ENCODE results near the gene USP15.
"Not testable (repeated sequence)": the region's sequence is repeated elsewhere in the genome, so short reads cannot be mapped to it uniquely, and the experiment has no call there.

DNA sequence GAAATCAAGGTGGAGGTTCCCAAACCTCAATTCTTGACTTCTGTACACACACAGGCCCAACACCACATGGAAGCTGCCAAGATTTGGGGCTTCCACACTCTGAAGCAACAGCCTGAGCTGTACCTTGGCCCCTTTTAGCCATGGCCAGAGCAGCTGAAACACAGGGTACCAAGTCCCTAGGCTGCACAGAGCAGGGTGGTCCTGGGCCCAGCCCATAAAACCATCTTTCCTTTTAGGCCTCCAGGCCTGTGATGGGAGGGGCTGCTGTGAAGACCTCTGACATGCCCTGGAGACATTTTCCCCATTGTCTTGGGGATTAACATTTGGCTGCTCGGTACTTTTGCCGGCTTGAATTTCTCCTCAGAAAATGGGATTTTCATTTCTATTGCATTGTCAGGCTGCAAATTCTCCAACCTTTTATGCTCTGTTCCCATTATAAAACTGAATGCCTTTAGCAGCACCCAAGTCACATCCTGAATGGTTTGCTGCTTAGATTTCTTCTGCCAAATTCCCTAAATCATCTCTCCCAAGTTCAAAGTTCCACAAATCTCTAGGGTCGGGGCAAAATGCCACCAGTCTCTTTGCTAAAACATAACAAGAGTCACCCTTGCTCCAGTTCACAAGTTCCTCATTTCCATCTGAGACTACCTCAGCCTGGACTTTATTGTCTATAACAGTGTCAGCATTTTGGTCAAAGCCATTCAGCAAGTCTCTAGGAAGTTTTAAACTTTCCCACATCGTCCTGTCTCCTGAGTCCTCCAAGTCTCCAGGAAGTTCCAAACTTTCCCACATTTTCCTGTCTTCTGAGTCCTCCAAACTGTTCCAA lies 84.7 kb downstream of the USP15 start:
- TF ChIP-seq, protein P1, sequence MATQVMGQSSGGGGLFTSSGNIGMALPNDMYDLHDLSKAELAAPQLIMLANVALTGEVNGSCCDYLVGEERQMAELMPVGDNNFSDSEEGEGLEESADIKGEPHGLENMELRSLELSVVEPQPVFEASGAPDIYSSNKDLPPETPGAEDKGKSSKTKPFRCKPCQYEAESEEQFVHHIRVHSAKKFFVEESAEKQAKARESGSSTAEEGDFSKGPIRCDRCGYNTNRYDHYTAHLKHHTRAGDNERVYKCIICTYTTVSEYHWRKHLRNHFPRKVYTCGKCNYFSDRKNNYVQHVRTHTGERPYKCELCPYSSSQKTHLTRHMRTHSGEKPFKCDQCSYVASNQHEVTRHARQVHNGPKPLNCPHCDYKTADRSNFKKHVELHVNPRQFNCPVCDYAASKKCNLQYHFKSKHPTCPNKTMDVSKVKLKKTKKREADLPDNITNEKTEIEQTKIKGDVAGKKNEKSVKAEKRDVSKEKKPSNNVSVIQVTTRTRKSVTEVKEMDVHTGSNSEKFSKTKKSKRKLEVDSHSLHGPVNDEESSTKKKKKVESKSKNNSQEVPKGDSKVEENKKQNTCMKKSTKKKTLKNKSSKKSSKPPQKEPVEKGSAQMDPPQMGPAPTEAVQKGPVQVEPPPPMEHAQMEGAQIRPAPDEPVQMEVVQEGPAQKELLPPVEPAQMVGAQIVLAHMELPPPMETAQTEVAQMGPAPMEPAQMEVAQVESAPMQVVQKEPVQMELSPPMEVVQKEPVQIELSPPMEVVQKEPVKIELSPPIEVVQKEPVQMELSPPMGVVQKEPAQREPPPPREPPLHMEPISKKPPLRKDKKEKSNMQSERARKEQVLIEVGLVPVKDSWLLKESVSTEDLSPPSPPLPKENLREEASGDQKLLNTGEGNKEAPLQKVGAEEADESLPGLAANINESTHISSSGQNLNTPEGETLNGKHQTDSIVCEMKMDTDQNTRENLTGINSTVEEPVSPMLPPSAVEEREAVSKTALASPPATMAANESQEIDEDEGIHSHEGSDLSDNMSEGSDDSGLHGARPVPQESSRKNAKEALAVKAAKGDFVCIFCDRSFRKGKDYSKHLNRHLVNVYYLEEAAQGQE (tag by site-specific recombination; IDR thresholded peaks at IDR 0.05): not testable (repeated sequence)
- TF ChIP-seq, protein P2, sequence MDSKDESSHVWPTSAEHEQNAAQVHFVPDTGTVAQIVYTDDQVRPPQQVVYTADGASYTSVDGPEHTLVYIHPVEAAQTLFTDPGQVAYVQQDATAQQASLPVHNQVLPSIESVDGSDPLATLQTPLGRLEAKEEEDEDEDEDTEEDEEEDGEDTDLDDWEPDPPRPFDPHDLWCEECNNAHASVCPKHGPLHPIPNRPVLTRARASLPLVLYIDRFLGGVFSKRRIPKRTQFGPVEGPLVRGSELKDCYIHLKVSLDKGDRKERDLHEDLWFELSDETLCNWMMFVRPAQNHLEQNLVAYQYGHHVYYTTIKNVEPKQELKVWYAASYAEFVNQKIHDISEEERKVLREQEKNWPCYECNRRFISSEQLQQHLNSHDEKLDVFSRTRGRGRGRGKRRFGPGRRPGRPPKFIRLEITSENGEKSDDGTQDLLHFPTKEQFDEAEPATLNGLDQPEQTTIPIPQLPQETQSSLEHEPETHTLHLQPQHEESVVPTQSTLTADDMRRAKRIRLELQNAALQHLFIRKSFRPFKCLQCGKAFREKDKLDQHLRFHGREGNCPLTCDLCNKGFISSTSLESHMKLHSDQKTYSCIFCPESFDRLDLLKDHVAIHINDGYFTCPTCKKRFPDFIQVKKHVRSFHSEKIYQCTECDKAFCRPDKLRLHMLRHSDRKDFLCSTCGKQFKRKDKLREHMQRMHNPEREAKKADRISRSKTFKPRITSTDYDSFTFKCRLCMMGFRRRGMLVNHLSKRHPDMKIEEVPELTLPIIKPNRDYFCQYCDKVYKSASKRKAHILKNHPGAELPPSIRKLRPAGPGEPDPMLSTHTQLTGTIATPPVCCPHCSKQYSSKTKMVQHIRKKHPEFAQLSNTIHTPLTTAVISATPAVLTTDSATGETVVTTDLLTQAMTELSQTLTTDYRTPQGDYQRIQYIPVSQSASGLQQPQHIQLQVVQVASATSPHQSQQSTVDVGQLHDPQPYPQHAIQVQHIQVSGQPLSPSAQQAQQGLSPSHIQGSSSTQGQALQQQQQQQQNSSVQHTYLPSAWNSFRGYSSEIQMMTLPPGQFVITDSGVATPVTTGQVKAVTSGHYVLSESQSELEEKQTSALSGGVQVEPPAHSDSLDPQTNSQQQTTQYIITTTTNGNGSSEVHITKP (tag by site-specific recombination; IDR thresholded peaks at IDR 0.05): not testable (repeated sequence)
- not testable (repeated sequence) for TF ChIP-seq CTCF (tag by site-specific recombination; IDR thresholded peaks at IDR 0.05); TCF7L2 (IDR thresholded peaks at IDR 0.05; ENCODE audit: borderline replicate concordance, low read depth, low read length); ZNF121 (tag by site-specific recombination; IDR thresholded peaks at IDR 0.05); ZNF76 (tag by site-specific recombination; IDR thresholded peaks at IDR 0.05; ENCODE audit: borderline replicate concordance, low read depth); GLIS1 (tag by site-specific recombination; IDR thresholded peaks at IDR 0.05); ZNF514 (tag by site-specific recombination; IDR thresholded peaks at IDR 0.05); TRIM28 (IDR thresholded peaks at IDR 0.05; ENCODE audit: borderline replicate concordance, low read length)
- TF ChIP-seq, protein P3, sequence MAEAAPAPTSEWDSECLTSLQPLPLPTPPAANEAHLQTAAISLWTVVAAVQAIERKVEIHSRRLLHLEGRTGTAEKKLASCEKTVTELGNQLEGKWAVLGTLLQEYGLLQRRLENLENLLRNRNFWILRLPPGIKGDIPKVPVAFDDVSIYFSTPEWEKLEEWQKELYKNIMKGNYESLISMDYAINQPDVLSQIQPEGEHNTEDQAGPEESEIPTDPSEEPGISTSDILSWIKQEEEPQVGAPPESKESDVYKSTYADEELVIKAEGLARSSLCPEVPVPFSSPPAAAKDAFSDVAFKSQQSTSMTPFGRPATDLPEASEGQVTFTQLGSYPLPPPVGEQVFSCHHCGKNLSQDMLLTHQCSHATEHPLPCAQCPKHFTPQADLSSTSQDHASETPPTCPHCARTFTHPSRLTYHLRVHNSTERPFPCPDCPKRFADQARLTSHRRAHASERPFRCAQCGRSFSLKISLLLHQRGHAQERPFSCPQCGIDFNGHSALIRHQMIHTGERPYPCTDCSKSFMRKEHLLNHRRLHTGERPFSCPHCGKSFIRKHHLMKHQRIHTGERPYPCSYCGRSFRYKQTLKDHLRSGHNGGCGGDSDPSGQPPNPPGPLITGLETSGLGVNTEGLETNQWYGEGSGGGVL (tag by site-specific recombination; IDR thresholded peaks at IDR 0.05): not testable (repeated sequence)
